HG02870 (cell line): ENCODE measurements around the gene SCN5A.

Source experiments
- ATAC-seq: cut with Tn5 transposase; IDR thresholded peaks from one replicate; pipeline ENCODE4 v1.9.1; 2021; ENCODE audit warnings: mild to moderate bottlenecking, moderate library complexity; ENCODE audit not compliant: unreplicated experiment

SCN5A gene

GRCh38 chr3:38545983-38546382, 103.5 kb downstream of the SCN5A start:
- ATAC-seq: no peak

- ATAC-seq: no peak
Observed at GRCh38 chr3:38545550-38545949, 103.9 kb downstream of the SCN5A start.

DNA sequence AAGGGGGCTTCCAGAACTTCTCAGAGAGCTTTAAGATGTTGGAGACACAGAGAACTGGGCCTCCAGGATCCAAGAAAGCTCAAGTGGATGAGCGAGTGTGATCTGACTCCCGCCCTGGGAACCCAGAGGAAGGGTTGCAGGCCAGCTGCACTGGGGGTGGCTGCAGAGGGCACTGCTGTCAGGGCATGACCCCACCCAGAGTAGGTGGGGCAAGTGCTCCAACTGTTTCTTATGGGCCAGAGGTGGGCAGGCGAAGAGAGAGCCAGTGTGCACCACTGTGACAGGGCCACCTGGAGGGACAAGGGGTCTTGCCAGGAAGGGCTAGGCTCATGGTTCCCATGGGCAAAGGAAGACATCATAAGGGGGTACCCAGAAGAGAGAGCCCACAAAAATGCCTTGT, 104.6 kb downstream of the SCN5A start:
- no peak for ATAC-seq

DNA sequence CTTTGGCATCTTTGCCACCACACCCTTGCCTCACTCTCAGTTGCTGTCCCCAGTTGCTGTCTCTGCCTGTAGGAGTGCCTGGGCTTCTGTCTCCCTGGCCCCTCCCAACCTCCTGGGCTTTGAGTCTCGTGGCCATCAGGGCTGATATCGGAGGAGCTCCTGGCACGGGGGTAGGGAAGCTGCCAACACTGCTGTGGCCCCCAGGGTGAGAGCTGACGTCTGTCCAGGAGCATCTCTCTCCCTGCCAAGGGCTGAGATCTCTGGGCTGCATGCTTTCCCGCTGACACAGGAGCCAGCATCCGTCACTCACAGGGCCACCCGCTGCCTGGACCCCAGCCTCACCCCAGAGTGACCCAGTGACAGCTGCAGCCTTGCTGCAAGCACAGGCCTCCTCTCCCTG, 105.9 kb downstream of the SCN5A start:
- no peak for ATAC-seq

- ATAC-seq: no peak
Observed at GRCh38 chr3:38542401-38543298, 106.8 kb downstream of the SCN5A start.

- no peak for ATAC-seq
Observed at GRCh38 chr3:38541806-38542205, 107.7 kb downstream of the SCN5A start.

DNA sequence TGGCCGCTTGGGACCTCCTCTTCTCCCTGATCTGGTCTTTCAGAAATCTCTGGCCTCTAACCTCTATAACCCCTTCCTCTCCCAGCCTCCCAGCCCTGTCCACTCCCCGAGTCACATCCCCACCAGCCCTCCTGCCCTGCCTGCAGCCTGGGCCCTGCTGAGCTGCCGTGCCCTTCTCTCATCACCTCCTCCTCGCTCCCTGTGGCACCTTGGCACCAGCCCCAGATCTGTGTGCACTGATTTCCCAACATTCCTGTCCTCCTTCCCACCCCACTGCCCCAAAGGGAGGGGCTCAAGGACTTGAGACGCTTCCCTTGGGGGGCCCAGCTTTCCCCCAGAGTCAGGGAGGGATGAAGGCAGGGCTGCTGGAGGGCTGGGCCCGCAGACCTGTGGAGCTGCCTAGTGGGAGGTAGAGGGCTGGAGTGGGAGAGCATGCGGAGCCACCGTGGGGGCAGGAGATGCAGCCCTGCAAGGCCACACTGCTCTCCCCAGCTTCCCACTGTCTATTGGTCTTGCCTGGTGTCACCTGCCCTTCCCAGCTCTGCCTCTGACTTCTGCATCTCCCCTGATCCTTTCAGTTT, 110.6 kb downstream of the SCN5A start:
- no peak for ATAC-seq

DNA sequence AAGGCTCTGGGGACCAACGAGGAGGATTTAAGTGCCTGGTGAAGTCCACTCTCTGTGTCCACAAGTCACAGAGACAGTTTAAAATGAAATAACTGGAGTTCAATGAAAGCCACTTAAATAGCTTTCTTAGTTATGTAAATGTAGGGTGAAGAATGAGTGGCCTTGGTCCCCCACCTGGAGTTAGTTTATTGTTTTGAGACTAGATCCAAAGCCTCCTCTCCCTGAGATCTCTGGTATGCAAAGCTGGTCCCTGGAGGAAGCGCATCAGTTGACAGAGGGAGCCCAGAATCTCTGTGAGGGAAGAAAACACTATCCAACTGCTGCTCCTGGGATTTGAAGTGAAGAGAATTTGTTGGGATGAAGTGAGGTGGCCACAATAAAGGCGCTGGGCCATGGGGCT, 112.8 kb downstream of the SCN5A start:
- ATAC-seq: no peak

- ATAC-seq: no peak
Observed at GRCh38 chr3:38534604-38535003, 114.9 kb downstream of the SCN5A start.

DNA sequence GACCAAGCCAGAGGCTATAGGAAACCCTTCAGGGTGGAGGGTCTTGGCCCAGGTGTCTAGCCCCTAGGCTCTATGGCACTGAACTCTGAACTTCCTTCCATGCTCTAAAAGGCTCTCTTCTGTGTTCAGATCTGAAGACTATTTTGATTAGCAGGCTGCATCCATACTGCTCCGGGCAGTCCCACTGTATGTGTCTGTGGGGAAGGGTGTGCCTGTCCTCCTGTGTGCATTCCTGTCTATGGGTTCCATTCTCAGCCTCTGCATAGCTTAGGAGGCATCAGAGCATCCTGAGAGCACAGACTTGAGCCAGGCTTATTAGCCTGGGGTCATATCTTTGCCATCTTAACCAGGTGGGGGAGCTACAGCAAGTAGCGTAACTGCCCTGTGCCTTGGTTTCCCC, 115.3 kb downstream of the SCN5A start:
- ATAC-seq: no peak

- no peak for ATAC-seq
Observed at GRCh38 chr3:38533285-38533976, 116.1 kb downstream of the SCN5A start.

DNA sequence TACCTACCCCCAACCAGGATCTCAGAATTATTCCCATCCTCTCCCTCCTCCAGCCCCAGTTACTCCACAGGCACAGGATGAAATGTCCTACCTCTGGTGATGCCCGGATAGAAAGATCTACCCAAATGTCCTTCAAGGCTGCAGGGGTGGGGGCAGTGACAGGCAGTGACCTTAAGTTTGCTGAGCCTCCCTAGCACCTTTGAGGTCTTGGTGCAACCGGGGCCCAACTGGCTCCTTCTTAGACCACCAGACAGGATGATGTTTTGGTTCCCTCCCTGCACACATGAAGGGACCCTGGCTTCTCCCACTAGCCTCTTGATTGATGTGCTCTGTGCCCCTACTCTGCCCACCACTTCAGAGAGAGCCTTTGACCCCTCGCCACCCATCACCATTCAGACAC, 117.0 kb downstream of the SCN5A start:
- no peak for ATAC-seq

DNA sequence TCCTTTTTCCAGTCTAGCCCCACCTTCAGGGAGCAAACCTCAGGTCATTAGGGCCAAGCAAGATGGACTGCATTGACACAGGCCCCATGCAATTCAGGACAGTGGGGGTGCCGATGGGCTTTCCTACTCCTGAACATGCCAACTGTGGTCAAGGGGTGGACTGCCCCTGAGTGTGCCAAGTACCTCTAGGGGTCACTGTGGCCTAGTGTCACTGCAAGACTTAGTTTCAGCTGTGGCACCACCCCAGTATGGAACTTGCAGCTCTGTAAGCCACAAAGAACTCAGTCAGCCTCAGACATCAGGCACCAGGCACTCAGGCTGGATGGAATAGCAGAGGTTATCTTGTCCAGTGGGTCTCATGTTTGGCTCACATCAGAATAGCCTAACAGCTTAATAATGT, 121.0 kb downstream of the SCN5A start:
- no peak for ATAC-seq

DNA sequence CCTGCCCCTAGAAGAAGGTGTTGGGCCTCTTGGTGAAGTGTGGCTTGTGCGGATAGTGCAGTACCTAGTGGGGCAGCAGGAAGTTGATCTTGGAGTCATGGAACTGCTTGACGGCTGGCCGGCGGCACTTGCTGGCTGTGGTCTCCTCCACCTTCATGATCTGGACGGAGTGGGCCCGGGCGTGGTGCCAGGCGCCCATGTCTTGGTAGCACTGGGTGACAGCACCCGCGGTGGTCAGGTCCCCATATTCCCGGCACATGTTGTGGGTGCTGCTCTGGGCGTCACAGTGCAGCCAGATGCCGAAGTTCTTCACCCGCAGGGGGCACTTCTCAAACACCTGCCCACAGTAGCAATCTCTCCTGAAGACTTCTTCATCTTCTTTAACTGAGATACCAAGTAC, 122.7 kb downstream of the SCN5A start:
- no peak for ATAC-seq

DNA sequence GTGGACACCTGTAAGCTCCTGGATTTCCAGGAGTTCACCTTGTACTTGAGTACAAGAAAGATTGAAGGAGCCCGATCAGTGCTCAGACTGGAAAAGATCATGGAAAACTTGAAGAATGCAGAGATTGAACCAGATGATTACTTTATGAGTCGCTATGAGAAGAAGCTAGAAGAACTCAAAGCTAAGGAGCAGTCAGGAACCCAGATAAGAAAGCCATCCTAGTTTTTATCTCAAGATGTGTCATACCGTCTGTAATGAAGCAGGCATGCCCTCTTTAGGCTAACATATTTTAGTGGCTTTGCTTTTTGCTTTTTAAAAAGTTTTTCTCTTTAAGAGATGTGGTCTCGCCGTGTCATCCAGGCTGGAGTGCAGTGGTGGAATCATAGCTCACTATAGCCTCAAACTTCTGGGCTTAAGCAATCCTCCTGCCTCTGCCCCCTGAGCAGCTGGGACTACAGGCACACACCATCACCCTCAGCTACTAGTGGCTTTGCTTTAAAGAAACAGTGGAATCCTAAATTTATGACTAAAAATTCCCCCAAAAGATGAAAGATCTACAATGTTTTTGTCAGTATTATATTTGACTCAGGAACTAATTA, 125.2 kb downstream of the SCN5A start:
- ATAC-seq: no peak

DNA sequence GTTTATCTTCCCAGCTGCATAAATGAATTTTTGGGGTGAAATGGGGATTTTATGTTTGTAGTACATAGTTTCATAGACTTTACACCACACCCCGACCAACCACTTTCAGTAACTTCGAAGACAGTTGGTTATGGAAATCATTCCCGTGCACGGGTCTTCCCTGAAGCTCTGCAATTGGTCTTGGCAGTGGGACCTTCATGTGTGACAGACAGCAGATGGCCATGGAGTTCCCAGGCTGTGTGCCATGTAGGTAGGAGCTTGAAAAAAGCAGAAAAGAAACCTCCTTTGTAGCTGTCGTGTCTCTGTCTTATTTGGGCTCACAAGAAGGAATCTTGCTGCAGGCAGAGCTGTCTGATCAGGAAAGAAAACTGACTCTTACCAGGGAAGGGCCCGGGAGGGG, 127.5 kb downstream of the SCN5A start:
- ATAC-seq: no peak

- no peak for ATAC-seq
Observed at GRCh38 chr3:38521391-38521987, 128.0 kb downstream of the SCN5A start.

- no peak for ATAC-seq
Observed at GRCh38 chr3:38519651-38520050, 129.8 kb downstream of the SCN5A start.

DNA sequence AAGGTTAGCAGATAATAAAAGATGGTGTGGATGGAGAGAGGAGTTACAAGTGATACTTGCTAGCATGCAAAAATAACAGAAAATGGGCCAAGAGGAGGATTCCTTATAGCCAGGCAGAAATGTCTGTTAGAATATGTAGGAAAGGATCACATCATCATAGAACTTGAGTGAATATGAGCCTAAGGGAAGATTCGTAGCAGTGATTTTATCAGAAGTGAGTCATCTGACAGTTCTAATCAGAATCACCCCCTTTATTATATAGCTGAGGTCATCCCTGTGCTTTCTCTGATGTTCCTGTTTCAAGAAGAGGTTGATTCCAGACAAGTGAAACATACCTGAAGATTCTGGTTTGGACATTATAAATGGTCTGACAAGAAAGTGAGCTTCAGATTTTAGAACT, 130.5 kb downstream of the SCN5A start:
- ATAC-seq: no peak

GRCh38 chr3:38516669-38517068, 132.8 kb downstream of the SCN5A start:
- no peak for ATAC-seq

DNA sequence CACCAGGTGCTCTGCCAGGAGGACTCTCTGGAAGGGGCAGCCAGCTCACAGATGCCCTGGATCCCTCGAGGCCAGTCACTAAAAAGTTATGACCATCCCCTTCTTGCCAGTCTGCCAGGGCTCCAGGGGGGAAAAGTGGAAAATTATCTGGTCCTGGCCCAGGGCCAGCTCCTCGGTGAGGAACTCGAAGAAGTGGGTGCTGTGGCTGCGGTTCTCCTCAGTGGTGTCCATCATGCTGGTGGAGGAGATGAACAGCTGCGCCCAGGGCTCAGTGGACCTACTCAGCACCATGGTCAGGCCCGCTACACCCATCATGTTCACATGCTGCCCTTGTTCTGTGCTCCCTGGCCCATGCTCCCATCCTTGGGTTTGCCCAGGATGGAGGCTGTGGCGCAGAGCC, 134.1 kb downstream of the SCN5A start:
- no peak for ATAC-seq
